Measurements from ENCODE around the gene CDKN1C.

GRCh38 chr11:2860636-2861035, 24.9 kb downstream of the CDKN1C start:
- TF ChIP-seq TAF1 (IDR thresholded peaks at IDR 0.05; ENCODE audit: borderline replicate concordance, insufficient read depth, low read length) = no peak
- TF ChIP-seq REST (IDR thresholded peaks at IDR 0.05; ENCODE audit: insufficient read depth in 1 of 2, low read depth in 2 of 2, low read length in 2 of 2) = no peak
- no peak for TF ChIP-seq POLR2AphosphoS5 (IDR thresholded peaks at IDR 0.05; ENCODE audit: low read depth, low read length)
- no peak for TF ChIP-seq FOXP2 (optimal IDR thresholded peaks at IDR 0.05; ENCODE audit: borderline replicate concordance, extremely low read depth, extremely low read length, insufficient read depth)
- TF ChIP-seq SIN3A (IDR thresholded peaks at IDR 0.05; ENCODE audit: borderline replicate concordance, insufficient read depth, low read length) = no peak
